Measurements from ENCODE around the gene GEN1. TPM values are rescaled to one million over a fixed set of nuclear protein-coding genes. Genes with fewer than 3 reads are reported as not detected.

GEN1 gene
- total RNA-seq, 1 donor from 2014 or later, result 11.2 TPM

DNA sequence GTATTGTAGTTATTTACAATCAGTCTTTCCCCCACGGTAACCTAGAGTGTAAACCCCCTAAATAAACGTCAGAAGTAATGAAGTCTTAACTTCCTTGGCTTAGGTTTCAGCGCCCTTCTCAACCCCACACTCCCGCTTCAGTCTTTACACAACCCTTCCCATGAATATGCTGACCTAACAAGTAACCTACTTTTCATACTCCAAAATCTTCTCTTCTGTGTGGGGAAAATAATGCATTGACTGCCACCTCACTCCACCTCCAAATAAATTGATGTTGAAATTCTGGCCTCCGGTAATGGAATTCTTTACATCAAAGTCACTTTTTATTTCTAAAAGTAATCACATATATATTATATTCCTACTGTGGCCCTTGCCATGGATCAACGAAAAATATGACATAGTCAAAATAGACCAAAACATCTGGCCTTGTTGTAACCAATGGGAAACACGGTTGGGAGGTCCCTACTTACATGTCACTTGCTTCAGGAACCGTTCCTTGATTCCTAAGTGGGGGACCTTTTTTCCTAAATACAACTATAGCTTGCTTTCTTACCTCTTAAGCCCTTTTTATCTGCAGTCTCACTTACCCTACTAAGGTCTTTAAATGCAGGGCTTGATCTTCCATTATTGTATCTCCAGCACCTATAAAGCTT lies 961 bp downstream of the GEN1 start:
- DNase-seq (ENCODE audit: low spot score), result no peak

DNA sequence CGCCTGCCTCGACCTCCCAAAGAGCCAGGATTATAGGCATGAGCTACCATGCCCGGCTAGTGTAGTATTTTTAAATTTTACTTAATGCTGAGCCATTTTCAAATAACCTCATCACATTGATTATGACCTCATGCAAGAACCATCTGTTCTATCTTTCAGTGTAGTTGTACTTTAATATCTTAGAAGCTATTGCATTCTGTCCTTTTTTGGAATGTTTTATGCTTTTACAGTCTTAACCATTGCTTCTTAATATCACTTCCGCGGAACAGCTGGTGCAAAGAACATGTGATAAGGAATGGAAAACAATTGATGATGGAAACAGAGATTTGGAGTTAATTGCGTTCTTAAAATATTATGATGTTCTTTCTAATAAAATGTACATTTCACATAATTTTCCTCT lies 2.7 kb downstream of the GEN1 start:
- DNase-seq (ENCODE audit: low spot score), result no peak

DNA sequence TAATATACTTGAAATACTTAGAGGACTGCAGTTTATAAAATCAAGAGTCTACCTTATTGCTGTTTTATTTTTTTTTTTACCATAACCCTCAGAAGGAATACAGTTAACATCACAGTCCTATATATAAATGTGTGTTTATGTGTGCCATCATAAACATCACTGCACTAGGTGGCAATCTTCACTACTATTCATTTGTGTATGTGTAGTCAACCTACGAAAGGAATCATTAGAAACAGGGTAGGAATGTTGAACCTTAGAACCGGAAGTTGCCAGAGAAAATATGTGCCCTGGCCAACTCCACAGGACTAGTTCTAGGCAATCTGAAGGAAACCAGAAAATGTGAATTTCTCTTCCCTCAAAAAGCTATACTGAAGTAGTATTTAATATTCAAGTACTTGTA lies 3.4 kb downstream of the GEN1 start:
- no peak for DNase-seq (ENCODE audit: low spot score)

DNA sequence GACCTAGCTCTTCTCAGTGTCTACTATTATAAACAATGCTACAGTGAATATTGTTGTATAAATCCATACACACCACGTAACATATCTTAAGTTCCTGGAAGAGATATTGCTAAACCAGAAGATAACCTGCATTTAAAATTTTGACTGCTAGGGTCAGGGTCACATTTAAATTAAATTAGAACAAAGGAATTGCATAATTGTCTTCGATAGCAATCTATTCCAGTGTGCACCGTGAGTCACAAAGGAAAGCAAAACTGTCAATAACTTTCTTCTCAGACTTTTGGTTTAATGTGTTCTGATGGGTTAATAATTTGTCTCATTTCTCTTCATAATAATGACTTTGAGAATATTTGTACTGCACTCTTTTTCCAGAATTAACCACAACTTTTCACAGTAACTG lies 4.2 kb downstream of the GEN1 start:
- DNase-seq (ENCODE audit: low spot score), result no peak

DNA sequence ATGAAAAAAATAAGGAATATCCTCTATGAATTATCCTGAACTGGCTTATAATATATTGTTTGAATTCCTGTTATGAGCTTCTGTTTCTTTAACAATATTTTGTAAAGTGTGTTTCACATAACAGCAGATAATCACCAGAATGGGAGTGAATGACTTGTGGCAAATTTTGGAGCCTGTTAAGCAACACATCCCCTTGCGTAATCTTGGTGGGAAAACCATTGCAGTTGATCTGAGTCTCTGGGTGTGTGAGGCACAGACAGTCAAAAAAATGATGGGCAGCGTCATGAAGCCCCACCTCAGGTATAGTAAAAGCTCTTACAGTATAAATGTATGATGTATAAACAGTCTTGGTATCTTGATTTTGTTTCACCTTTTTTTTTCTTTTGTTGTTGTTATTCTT lies 5.9 kb downstream of the GEN1 start:
- DNase-seq (ENCODE audit: low spot score), result no peak

DNA sequence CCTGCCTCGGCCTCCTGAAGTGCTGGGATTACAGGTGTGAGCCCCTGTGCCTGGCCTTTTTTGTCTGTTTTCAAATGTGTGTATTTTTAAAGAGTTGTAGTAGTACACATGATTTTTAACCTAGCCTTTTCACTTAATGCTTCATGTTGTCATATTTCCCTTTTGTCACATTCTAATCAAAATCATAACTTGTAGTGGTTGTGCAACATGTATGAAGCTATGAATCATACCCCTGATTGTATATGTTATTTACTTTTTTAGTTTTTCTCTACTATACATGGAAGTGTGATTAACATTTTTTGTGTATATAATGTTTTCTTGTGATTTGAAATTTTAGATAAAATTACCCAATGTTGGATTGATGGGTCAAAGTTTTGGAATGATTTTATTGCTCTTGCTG lies 8.5 kb downstream of the GEN1 start:
- no peak for DNase-seq (ENCODE audit: low spot score)

DNA sequence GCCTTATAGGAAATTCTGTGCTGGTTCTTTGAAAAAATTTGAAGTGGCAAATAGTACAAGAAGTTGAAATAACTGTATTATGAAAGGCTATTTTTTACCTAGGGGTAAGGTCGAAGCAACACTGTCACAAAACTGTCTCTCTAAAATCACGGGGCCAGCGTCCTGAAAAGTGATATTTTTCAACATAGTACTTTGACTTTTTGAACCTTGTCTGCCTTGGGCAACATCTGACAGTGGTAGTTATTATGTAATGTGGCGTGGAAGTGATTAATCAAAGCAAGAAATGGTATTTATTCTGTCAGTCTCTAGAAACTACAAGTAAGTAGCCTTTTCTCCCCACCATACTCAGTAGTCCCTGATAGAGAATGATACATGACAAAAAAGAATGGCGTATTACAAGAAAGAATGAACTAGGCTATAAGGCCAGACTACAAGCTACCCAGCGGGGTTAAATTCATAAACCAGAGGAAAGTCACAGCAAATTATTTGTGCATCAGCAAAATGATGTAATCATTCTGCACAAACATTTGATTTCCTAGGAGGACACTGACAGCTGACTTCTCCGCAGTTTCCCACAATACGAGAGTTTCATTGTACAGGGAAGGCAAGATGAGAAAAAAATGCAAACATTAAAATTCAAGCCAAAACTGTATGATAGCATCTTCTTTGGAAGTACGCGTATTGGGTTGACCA lies 9.8 kb downstream of the GEN1 start:
- no peak for DNase-seq (ENCODE audit: low spot score)

DNA sequence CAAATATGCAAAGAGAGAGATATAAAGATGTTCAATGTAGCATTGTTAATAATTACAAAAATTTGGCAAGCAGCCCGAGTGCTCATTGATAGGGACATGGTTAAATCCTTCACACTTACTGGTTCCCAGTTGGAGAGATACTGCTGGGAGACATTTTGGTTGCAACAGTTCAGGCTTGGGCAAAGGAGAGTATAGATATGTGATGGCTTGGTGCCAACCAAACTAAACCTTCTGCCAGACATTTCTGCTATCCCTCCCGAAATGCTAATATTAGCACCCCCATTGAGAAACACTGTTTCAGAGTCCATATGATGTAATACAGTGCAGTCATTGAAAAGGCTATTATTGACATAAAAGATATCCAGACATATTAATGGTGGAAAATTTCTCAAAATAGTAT lies 11.5 kb downstream of the GEN1 start:
- DNase-seq (ENCODE audit: low spot score), result no peak

DNA sequence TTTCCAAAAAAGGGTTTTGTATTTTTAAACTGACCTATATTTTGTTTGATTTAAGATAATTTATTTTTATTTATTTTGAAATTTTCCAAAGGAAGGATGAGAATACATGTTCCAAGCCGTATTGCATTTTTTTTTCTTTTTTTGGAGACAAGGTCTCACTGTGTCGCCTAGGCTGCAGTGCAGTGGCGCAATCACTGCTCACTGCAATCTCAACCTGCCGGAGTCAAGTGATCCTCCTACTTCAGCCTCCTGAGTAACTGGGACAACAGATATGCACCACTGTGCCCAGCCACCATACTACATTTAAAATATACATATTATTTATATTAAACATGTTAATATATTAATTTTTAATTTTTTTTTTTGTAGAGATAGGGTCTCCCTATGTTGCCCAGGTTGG lies 15.0 kb downstream of the GEN1 start:
- no peak for DNase-seq (ENCODE audit: low spot score)

DNA sequence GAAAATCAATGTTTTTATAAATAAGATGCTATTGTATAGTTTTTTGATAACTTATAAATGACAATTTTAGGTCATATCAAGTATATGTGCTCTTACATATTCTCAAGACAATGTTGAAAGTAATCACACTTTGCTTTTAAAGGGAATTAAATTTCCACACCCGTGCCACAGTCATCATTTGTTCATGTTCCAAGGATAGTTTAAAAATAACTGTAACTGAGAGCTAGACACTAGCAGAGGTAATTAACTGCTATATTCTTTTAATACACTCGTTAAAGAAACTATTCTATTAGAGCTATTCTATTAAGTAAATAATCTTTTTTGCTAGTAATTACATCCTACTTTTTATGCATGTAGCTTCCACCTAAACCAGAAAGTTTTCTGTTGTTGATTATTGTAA lies 18.0 kb downstream of the GEN1 start:
- no peak for DNase-seq (ENCODE audit: low spot score)

DNA sequence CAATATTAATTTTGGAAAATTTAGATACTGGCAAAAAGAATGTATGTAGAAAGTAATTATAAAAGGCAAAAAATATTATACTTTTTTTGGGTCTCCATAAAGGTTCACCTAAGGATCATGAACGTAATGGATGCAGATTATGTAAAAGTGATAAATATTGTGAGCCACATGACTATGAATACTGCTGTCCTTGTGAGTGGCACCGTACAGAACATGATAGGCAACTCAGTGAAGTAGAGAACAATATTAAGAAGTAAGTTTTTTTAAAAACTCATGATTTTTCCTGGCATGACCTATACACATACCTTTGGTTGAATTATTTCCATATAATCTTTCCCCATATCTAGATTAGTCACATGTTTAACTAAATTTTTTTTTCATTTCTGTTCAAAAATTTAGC lies 18.6 kb downstream of the GEN1 start:
- DNase-seq (ENCODE audit: low spot score), result no peak

DNA sequence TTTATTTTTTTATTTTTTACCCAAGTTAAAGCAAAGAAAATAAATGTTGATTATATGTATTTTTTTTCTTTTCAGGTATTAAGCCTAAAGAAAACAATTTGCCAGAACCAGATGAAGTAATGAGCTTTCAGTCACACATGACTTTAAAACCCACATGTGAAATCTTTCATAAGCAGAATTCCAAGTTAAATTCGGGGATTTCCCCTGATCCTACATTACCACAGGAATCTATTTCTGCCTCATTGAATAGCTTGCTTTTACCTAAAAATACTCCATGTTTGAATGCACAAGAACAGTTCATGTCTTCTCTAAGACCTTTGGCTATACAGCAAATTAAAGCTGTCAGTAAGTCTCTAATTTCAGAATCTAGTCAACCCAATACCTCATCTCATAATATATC lies 26.6 kb downstream of the GEN1 start:
- DNase-seq (ENCODE audit: low spot score), result no peak

DNA sequence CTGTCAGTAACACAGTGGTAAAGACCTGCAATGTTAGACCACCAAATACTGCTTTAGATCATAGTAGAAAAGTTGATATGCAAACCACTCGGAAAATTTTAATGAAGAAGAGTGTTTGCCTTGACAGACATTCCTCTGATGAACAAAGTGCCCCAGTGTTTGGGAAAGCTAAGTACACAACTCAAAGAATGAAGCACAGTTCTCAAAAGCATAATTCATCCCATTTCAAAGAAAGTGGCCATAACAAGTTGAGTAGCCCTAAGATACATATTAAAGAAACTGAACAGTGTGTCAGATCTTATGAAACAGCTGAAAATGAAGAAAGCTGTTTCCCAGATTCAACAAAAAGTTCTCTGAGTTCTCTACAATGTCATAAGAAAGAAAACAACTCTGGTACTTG lies 27.5 kb downstream of the GEN1 start:
- DNase-seq (ENCODE audit: low spot score), result no peak

DNA sequence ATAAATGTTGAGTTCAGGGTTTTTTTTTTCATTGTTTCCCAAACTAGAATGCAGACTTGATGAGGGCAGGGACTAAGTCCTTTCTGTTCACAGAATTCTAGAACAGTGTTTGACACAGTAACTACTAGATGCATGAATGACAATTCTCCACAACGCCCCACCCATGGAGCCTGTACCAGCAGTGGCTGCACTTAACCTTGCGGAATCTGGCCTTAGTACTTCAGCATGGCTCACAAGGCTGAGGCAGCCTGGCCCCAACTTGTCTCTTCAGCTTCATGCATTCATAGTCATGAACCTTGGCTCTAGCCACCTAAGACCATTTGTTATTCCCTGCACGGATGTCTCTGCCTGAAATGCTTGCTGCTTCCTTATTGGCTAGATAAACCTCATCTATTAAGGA lies 32.8 kb downstream of the GEN1 start:
- no peak for DNase-seq (ENCODE audit: low spot score)

DNA sequence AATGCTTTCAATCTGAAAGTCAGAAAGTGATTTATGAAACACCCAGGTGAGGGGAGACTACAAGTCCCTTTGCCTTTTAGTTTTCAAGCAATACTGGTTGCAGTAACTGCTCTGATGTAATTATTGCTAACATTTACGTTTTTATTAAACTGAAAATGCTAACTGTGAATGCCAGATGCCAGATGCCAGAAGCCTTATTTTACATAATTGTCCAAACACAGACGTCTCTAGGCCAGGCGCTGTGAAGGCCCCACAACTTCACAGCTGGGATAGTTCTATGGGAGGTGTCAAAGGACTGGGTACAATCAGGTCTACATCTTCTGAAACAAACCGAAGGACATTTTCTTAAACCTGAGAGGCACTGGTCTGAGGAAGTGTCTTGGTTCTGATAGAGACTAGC lies 34.8 kb downstream of the GEN1 start:
- no peak for DNase-seq (ENCODE audit: low spot score)

DNA sequence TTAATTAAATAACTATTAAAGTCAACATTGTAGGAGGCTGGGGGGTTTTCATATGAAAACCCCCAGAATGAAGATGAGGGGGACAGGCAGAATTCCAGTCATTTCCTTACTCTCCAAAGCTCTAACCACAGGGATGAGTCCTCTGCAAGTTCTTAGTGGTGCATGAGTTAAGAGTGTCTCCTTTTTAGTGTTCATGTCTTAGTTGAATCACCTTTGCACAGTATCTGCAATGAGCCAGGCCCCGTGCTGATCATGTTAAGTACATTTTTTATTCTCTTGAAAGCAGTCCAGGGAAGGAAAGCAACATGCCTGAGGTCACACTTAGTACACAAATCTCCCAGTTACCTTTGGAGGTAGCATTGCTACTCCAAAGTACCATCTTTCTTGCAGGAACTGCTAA lies 36.6 kb downstream of the GEN1 start:
- DNase-seq (ENCODE audit: low spot score), result no peak

DNA sequence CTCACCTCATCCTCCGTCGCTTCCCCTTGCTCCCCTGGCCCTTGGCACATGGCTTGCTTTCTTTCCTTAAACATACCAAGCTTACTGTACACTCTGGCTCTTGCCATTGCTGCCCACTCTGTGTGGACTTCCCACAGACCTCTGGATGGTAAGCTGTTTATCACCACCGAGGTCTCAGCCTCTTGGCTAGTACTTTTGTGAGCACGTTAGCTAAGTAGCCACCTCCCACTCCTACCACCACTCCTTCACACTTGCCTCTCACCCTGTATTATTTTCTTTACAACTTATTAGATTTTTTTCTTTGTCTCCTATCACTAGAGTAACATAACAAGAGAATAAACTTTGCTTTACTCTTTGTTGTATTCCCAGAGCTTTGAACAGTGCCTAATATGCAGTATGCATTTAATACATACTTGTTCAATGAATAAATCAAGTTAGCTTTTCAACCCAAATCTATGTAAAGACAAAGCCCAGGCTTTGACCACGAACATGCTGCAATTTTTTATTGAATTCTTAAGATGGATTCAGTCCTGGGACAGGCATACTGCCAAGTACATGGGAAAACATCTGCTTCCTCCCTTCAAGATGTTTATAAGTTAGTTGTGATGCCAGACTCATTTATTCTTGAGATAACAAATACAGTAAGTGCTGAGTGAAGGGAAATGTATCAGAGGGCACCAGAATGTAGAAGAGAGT lies 37.3 kb downstream of the GEN1 start:
- no peak for DNase-seq (ENCODE audit: low spot score)

DNA sequence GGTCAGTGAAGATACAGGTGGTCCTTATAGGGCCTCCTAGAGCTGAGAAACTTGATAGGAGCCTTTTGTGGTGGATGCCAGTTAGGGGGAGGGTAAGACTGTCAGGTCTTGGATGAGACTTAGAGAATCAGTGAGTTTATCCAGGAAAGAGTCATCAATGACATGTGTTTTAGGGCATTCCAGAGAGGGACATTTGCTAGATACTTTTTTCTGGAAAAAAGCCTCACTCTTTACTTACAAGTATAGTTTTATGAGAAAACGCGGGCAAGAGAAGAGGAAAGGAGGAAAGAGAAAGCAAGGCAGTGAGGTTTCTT lies 37.8 kb downstream of the GEN1 start:
- no peak for DNase-seq (ENCODE audit: low spot score)

DNA sequence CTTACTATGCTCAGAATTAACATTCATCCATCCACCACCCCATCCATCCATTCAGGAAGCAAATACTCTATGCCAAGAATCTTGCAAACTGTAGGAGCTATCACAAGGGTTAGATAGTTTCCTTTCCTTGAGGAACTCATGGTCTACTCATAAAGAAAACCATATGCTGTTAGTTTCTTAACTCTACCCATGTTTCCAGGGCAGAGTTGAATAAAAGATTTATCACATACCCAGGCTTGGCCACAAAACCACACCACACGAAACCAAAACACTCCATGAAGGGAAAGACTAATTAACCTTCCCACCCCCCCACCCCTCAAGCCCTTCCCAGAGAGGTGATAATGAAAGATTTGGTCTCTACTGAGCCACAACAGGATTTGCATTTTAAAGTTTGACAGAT lies 38.6 kb downstream of the GEN1 start:
- no peak for DNase-seq (ENCODE audit: low spot score)

DNA sequence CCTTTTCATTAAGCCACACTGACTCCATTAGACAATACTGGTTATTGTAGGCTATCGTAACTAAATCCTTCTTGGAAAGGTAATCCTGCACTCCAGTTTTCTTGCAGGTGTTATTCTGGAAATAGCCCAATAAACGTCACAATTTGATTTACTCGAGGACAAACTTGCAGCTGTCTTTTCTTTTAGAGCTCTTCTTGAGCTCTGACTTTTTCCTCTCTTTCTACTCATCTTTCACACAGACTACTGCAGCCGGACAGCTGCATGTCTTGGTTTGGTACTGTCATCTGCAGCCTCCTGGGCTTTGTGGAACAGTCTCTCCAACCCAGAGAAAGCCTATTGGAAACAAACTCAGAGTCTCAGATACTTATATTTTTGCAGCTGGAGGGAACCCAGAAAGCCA lies 39.4 kb downstream of the GEN1 start:
- no peak for DNase-seq (ENCODE audit: low spot score)

DNA sequence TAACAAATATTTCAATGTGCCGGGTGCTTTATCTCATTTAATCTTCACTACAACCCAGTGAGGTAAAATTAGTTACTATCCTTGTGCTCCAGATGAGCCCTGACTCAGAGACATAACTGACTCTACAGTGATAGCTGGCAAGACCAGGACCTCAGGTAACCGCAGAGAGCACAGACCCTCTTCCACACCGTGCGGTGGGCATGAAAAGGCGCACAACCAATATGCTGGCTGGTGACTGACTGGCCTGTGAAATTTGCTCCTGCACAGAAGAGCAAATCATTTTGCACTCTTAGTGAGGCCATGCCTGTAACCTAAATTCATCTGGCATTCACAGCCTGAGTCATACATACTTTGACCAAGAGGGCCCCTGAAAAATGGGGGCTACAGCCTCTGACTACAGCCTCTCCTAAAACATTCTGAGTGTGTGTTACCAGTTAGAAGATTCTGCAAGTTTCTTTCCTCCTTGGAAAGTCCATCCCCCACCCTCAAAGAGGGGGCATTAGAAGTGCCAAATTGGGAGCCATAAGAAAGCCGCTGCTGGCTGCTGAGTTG lies 39.9 kb downstream of the GEN1 start:
- no peak for DNase-seq (ENCODE audit: low spot score)

DNA sequence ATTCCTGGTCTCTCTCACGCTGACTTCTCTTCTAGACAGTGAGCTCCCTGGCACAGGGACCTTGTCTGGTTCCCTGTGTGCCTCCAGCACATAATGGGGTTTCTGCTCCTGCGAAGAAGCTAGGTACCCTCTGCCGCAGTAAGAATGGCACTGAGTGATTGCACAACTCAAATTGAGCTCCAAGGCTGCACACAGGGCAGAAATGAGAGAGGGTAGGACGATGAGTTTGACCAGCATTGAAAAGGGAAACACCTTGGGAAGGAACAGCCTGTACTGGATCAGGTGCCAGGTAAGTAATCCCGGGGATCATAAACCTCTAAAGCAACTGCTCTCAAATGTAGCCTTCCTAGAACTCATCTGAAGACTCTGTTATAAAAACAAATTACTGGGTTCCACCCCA lies 41.4 kb downstream of the GEN1 start:
- DNase-seq (ENCODE audit: low spot score), result no peak

DNA sequence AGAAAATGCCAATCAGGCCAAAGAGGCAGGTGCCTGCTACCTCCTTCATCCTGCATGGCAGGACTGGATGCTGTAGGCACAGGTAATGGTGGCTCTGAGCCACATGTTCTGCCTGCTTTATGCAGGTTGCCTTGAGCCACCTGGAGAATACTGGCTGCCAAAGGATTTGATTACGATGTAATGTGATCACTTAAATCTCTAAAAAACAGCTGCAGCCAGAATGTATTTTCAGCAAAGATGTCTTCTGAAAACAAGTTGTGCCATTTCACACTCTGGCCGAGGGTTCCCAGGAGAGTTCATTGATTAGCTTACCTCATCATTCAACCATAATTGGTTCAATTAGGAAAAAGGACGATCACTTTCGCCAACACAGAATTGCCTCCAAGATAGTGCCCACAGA lies 44.4 kb downstream of the GEN1 start:
- no peak for DNase-seq (ENCODE audit: low spot score)

Data from ureter (tissue), 1 donor.